Measurements from ENCODE around the gene RBBP4. TPM values are rescaled to one million over a fixed set of nuclear protein-coding genes. Genes with fewer than 3 reads are reported as not detected.
"Not testable (repeated sequence)": the region's sequence is repeated elsewhere in the genome, so short reads cannot be mapped to it uniquely, and the experiment has no call there.

Gene RBBP4
- total and polyA plus RNA-seq, 4 donors: 31.4 to 114 (median 73.5) TPM

DNA sequence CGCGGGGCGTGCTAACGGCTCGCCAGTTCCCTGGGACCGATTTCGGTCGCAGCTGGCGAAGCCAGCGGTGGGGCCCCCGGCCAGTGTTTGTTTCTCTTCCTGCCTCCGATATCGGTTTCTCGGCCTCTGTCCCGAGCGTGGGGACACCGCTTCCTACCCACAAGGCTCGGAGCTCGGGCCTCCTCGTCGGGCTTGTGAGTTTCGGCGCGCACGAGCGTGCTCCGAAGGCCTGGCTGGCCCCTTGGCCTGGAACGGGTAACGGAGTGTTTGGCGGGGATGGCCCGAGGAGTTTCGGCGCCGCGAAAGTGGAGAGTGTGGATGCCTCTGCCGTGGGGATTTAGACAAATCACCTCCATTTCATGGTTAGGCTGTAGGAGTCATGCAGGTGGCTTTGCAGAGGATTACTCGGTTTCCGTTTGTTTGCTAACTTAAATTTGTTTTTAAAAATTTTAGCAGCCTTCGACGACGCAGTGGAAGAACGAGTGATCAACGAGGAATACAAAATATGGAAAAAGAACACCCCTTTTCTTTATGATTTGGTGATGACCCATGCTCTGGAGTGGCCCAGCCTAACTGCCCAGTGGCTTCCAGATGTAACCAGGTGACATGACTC is 559 bp downstream of the RBBP4 start:
- H3K4me3 ChIP-seq (ENCODE audit: low read length in 2 of 2): peak overlapping the region; percentile 5 to 69
- H3K9me3 ChIP-seq (ENCODE audit: control insufficient read depth, low read length): no peaks in the 10 kb centered on the region
- 0 to 1% methylated on average over 40 to 43 of the region's 43 CpGs for WGBS, 2 donors
- H3K27ac ChIP-seq (ENCODE audit: low read depth in 1 of 2, low read length in 2 of 2): peak overlapping the region; percentile 50 to 53
- peaks cover 0 to 4% of the 10 kb centered on the region in 2 donors for H3K4me1 ChIP-seq (ENCODE audit: control insufficient read depth in 1 of 2, insufficient read depth in 2 of 2, low read length in 2 of 2)
- ATAC-seq (ENCODE audit: low FRiP score) (peak; percentile 44), DNase-seq (no peak)
- intact Hi-C loops (cut with DNase I): loop anchor here in 1 of 2 donors (2.0 kb wide), 1 partner anchor 51 kb away; the partner anchor contains the start of gene SYNC
- no peaks in the 10 kb centered on the region for H3K36me3 ChIP-seq (ENCODE audit: control insufficient read depth in 1 of 2, insufficient read depth in 2 of 2, low read length in 1 of 2)
- no peaks in the 10 kb centered on the region for H3K27me3 ChIP-seq (ENCODE audit: control insufficient read depth in 1 of 2, insufficient read depth in 2 of 2, low read length in 1 of 2)

DNA sequence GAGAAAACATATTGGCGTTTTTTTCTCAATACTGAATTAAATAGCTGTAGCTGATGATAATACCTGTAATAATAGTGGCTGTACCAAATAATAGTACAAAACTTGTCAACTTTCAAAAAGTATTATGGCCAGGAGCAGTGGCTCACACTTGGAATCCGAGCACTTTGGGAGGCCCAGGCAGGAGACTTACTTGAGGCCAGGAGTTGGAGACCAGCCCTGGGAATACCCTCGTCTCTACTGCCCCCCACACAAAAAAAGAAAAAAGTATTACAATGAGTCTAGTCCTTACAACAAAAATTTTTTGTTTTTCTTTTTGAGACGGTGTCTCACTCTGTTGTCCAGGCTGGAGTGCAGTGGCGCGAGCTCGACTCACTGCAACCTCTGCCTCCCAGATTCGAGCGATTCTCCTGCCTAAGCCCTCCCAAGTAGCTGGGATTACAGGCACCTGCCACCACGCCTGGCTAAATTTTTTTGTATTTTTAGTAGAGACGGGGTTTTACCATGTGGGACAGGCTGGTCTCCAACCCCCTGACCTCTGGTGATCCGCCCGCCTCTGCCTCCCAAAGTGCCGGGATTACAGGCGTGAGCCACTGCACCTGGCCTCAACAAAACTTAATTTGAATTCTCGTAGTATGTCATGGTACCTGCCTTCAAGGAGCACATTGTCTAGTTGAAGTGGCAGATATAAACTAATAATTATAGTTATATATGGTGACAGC is 1.4 kb downstream of the RBBP4 start:
- no peak for DNase-seq
- Histone ChIP-seq H3K4me1 (ENCODE audit: control insufficient read depth in 1 of 2, insufficient read depth in 2 of 2, low read length in 2 of 2) (peaks cover 0 to 4% of the 10 kb centered on the region in 2 donors), H3K27me3 (ENCODE audit: control insufficient read depth in 1 of 2, insufficient read depth in 2 of 2, low read length in 1 of 2) (no peaks in the 10 kb centered on the region), H3K36me3 (ENCODE audit: control insufficient read depth in 1 of 2, insufficient read depth in 2 of 2, low read length in 1 of 2) (peaks cover 0 to 2% of the 10 kb centered on the region in 2 donors), H3K4me3 (ENCODE audit: low read length in 2 of 2) (peak overlapping the region in 1 of 2 donors; percentile 69), H3K27ac (ENCODE audit: low read depth in 1 of 2, low read length in 2 of 2) (no peak overlapping the region), H3K9me3 (ENCODE audit: control insufficient read depth, low read length) (no peaks in the 10 kb centered on the region)
- no peak for ATAC-seq (ENCODE audit: low FRiP score)
- 86 to 88% methylated on average over 16 of the region's 16 CpGs for WGBS, 2 donors
- intact Hi-C loops (cut with DNase I): no loop called here

DNA sequence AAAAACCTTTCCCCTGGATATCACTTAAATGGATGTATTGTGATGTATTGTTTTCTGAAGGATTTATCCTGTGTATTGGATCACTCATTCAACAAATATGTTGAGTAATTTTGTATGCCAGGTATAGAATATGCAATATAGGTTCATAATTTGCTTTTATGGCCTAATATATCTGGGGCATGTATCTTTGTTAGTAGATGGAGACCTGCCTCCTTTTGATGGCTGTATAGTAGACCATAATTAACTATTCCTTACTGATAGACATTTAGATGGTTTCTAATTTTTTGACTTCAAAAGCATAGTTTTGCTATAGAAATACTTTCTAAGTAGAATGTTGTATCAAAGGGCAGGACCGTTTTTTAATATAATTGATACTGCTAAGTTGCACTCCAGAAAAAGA is 8.6 kb downstream of the RBBP4 start:
- 91 to 93% methylated on average over 1 of the region's 1 CpG for WGBS, 2 donors
- ATAC-seq (ENCODE audit: low FRiP score) (no peak), DNase-seq (no peak)
- peaks cover 0 to 2% of the 10 kb centered on the region in 2 donors for H3K36me3 ChIP-seq (ENCODE audit: control insufficient read depth in 1 of 2, insufficient read depth in 2 of 2, low read length in 1 of 2)
- no peak overlapping the region for H3K27ac ChIP-seq (ENCODE audit: low read depth in 1 of 2, low read length in 2 of 2)
- no peaks in the 10 kb centered on the region for H3K27me3 ChIP-seq (ENCODE audit: control insufficient read depth in 1 of 2, insufficient read depth in 2 of 2, low read length in 1 of 2)
- intact Hi-C loops (cut with DNase I): no loop called here
- peaks cover 0 to 4% of the 10 kb centered on the region in 2 donors for H3K4me1 ChIP-seq (ENCODE audit: control insufficient read depth in 1 of 2, insufficient read depth in 2 of 2, low read length in 2 of 2)
- H3K4me3 ChIP-seq (ENCODE audit: low read length in 2 of 2): no peak overlapping the region
- H3K9me3 ChIP-seq (ENCODE audit: control insufficient read depth, low read length): no peaks in the 10 kb centered on the region

DNA sequence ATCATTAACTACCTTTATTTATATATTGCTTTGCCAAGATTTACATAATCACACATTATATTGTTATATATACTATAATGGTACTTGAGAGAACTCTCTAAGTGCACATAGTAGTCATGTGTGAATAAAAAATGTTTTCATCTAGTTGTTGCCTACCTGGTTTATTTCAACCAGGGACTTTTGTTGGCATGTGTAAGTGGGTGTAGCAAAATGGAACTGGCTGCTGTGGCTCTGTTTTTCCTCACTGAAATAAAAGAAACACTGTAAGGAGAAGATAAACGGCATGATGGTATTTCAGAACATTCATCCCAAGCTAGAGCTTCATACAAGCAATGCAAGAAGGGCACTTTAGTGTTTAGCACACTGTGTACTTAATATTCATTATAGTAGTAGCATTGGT is 14.9 kb downstream of the RBBP4 start:
- no peaks in the 10 kb centered on the region for H3K9me3 ChIP-seq (ENCODE audit: control insufficient read depth, low read length)
- H3K36me3 ChIP-seq (ENCODE audit: control insufficient read depth in 1 of 2, insufficient read depth in 2 of 2, low read length in 1 of 2): peaks cover 0 to 10% of the 10 kb centered on the region in 2 donors
- no peak overlapping the region for H3K27ac ChIP-seq (ENCODE audit: low read depth in 1 of 2, low read length in 2 of 2)
- ATAC-seq (ENCODE audit: low FRiP score): no peak
- H3K4me1 ChIP-seq (ENCODE audit: control insufficient read depth in 1 of 2, insufficient read depth in 2 of 2, low read length in 2 of 2): no peaks in the 10 kb centered on the region
- intact Hi-C loops (cut with DNase I): no loop called here
- H3K4me3 ChIP-seq (ENCODE audit: low read length in 2 of 2): no peak overlapping the region
- no peak for DNase-seq
- WGBS, 2 donors: 8 to 10% methylated on average over 1 of the region's 1 CpG
- H3K27me3 ChIP-seq (ENCODE audit: control insufficient read depth in 1 of 2, insufficient read depth in 2 of 2, low read length in 1 of 2): no peaks in the 10 kb centered on the region

DNA sequence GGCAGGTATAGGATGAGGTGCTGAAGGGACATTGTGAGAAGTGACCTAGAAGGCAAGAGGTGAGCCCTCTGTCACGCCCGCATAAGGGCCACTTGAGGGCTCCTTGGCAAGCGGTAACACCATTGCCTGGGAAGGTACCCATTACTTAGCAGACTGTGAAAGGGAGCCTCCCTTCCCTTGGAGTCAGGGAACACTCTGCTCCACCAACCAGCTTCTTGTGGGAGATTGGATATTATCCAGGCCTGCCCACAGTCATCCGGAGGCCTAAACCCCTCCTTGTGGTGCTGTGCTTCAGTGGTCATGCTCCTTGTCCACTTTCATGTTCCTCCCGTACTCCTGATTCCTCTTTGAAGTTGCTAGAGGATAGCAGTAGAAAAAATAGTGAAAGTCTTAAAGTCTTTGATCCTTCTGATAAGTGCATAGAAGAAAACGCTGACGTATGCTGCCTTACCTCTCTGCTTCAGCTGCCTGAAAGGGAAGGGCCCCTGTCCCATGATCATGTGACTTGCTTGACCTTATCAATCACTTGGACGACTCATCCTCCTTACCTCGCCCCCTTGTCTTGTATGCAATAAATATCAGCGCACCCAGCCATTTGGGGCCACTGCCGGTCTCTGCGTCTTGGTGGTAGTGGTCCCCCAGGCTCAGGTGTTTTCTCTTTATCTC is 16.0 kb downstream of the RBBP4 start:
- no peak overlapping the region for H3K4me3 ChIP-seq (ENCODE audit: low read length in 2 of 2)
- no peak for ATAC-seq (ENCODE audit: low FRiP score)
- WGBS, 2 donors: 83 to 84% methylated on average over 12 of the region's 12 CpGs
- intact Hi-C loops (cut with DNase I): no loop called here
- no peaks in the 10 kb centered on the region for H3K27me3 ChIP-seq (ENCODE audit: control insufficient read depth in 1 of 2, insufficient read depth in 2 of 2, low read length in 1 of 2)
- peaks cover 0 to 13% of the 10 kb centered on the region in 2 donors for H3K36me3 ChIP-seq (ENCODE audit: control insufficient read depth in 1 of 2, insufficient read depth in 2 of 2, low read length in 1 of 2)
- no peaks in the 10 kb centered on the region for H3K4me1 ChIP-seq (ENCODE audit: control insufficient read depth in 1 of 2, insufficient read depth in 2 of 2, low read length in 2 of 2)
- no peak overlapping the region for H3K27ac ChIP-seq (ENCODE audit: low read depth in 1 of 2, low read length in 2 of 2)
- no peak for DNase-seq
- H3K9me3 ChIP-seq (ENCODE audit: control insufficient read depth, low read length): no peaks in the 10 kb centered on the region

DNA sequence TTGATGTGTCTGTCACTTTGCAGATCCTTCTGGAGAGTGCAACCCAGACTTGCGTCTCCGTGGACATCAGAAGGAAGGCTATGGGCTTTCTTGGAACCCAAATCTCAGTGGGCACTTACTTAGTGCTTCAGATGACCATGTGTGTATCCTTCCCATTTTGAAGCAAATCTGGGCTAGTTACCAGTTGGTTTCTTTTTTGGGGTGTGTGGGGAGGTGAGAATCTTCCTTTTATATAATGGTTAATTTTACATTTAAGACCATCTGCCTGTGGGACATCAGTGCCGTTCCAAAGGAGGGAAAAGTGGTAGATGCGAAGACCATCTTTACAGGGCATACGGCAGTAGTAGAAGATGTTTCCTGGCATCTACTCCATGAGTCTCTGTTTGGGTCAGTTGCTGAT is 17.7 kb downstream of the RBBP4 start:
- H3K4me1 ChIP-seq (ENCODE audit: control insufficient read depth in 1 of 2, insufficient read depth in 2 of 2, low read length in 2 of 2); H3K9me3 ChIP-seq (ENCODE audit: control insufficient read depth, low read length); intact Hi-C loops (cut with DNase I); DNase-seq; H3K4me3 ChIP-seq (ENCODE audit: low read length in 2 of 2); ATAC-seq (ENCODE audit: low FRiP score); H3K27me3 ChIP-seq (ENCODE audit: control insufficient read depth in 1 of 2, insufficient read depth in 2 of 2, low read length in 1 of 2); H3K27ac ChIP-seq (ENCODE audit: low read depth in 1 of 2, low read length in 2 of 2): not testable (repeated sequence)
- H3K36me3 ChIP-seq (ENCODE audit: control insufficient read depth in 1 of 2, insufficient read depth in 2 of 2, low read length in 1 of 2): peaks cover 3 to 13% of the 10 kb centered on the region in 2 donors
- 90 to 95% methylated on average over 5 of the region's 5 CpGs for WGBS, 2 donors

DNA sequence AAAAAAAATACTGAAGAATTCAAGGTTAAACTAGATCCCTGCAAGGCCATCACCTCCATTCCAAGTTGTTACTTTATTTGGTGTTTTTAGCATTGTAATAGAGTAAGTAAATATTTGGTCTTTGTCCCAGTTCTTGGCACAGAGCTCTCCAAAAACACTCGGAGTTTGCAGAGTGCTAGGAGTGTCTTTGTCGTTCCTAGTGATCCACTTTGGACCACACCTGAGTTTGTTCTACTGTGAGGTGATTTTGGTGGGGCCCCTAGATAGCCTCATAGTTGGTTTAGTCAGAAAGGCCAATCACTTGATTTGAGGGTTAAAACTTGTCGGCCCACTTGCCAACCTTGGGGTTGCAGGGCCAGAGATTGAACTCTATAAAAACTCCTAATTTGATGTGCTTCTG is 25.9 kb downstream of the RBBP4 start:
- 8 to 11% methylated on average over 3 of the region's 3 CpGs for WGBS, 2 donors
- no peaks in the 10 kb centered on the region for H3K4me1 ChIP-seq (ENCODE audit: control insufficient read depth in 1 of 2, insufficient read depth in 2 of 2, low read length in 2 of 2)
- DNase-seq: no peak
- H3K27ac ChIP-seq (ENCODE audit: low read depth in 1 of 2, low read length in 2 of 2): no peak overlapping the region
- peaks cover under 1 to 6% of the 10 kb centered on the region in 2 donors for H3K36me3 ChIP-seq (ENCODE audit: control insufficient read depth in 1 of 2, insufficient read depth in 2 of 2, low read length in 1 of 2)
- H3K27me3 ChIP-seq (ENCODE audit: control insufficient read depth in 1 of 2, insufficient read depth in 2 of 2, low read length in 1 of 2): no peaks in the 10 kb centered on the region
- H3K4me3 ChIP-seq (ENCODE audit: low read length in 2 of 2): no peak overlapping the region
- intact Hi-C loops (cut with DNase I): no loop called here
- no peak for ATAC-seq (ENCODE audit: low FRiP score)
- no peaks in the 10 kb centered on the region for H3K9me3 ChIP-seq (ENCODE audit: control insufficient read depth, low read length)

DNA sequence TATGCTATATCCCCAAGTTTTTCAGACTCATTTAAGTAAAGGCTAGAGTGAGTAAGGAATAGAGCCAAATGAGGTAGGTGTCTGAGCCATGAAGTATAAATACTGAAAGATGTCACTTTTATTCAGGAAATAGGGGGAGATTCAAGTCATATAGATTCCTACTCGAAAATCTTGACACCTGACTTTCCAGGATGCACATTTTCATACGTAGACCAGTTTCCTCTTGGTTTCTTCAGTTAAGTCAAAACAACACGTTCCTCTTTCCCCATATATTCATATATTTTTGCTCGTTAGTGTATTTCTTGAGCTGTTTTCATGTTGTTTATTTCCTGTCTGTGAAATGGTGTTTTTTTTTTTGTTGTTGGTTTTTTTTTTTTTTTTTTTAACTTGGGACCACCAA is 29.0 kb downstream of the RBBP4 start:
- not testable (repeated sequence) for ATAC-seq (ENCODE audit: low FRiP score); H3K36me3 ChIP-seq (ENCODE audit: control insufficient read depth in 1 of 2, insufficient read depth in 2 of 2, low read length in 1 of 2); DNase-seq; H3K4me3 ChIP-seq (ENCODE audit: low read length in 2 of 2); H3K27me3 ChIP-seq (ENCODE audit: control insufficient read depth in 1 of 2, insufficient read depth in 2 of 2, low read length in 1 of 2); H3K4me1 ChIP-seq (ENCODE audit: control insufficient read depth in 1 of 2, insufficient read depth in 2 of 2, low read length in 2 of 2); H3K27ac ChIP-seq (ENCODE audit: low read depth in 1 of 2, low read length in 2 of 2); H3K9me3 ChIP-seq (ENCODE audit: control insufficient read depth, low read length)
- intact Hi-C loops (cut with DNase I): loop anchor here in 1 of 2 donors (2.0 kb wide), 1 partner anchor 51 kb away; no protein-coding TSS in a partner anchor
- WGBS, 2 donors: 85 to 91% methylated on average over 4 of the region's 4 CpGs

All from aorta (tissue), 5 donors.